Measurements from ENCODE around the gene SLCO4A1. TPM values are rescaled to one million over a fixed set of nuclear protein-coding genes. Genes with fewer than 3 reads are reported as not detected.
A peak's percentile ranks its signal among the peaks of the same experiment; 100 is the strongest.

Gene SLCO4A1
- total RNA-seq, 1 experiment from 2014 or later, result 161 TPM

DNA sequence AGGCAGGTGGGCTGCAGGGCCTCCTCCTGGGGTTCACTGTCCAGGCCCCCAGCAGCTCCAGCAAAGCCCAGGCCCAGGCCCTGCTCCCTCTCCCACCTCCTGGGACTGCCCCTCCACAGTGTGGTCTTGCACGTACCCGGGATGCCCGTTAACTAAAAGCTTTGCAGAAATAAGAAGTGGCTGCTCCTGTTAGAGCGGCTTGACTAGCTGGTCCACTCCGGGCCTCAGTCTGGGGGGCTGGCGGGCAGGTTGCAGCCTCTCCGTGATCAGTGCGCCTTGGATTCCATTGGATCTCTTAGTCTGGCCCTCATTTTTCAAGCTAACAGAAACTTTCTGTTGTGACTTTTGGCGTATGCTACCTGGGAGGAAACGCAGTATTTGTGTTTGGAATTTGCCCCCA is 26.9 kb downstream of the SLCO4A1 start:
- no TSS peak for BruUV-seq (replicated peaks)

GRCh38 chr20:62670156-62670555 is 27.9 kb downstream of the SLCO4A1 start:
- H3F3A ChIP-seq (ENCODE audit: low read length, unreplicated experiment), result no peaks in the 10 kb centered on the region
- TF ChIP-seq EZH2phosphoT487 (IDR thresholded peaks at IDR 0.05; ENCODE audit: borderline replicate concordance, low read length), result no peak
- no peak for TF ChIP-seq CTCF (conservative IDR thresholded peaks at IDR 0.05; ENCODE audit: low read depth, low read length)
- TF ChIP-seq EZH2 (IDR thresholded peaks at IDR 0.05; ENCODE audit: low read length, unreplicated experiment), result no peak
- no peaks in the 10 kb centered on the region for H4K20me1 ChIP-seq (ENCODE audit: low read length)
- TSS peak; percentile 5 for BruUV-seq (replicated peaks)
- H3K9me3 ChIP-seq (ENCODE audit: low read length), result no peaks in the 10 kb centered on the region
- no peaks in the 10 kb centered on the region for H3K27me3 ChIP-seq (ENCODE audit: low read length)
- ATAC-seq, result no peak
- no peak overlapping the region for H2AFZ ChIP-seq (ENCODE audit: low read length)
- H3K27ac ChIP-seq (ENCODE audit: low read length), result no peak overlapping the region
- no peak overlapping the region for H3K4me2 ChIP-seq (ENCODE audit: low read length)
- intact Hi-C loops (cut with micrococcal nuclease), result no loop called here
- H3K9me2 ChIP-seq (replicated peaks; ENCODE audit: low read length), result no peaks in the 10 kb centered on the region
- no peak overlapping the region for H3K4me3 ChIP-seq (ENCODE audit: low read length)
- H3K36me3 ChIP-seq (ENCODE audit: low read depth, low read length), result peaks cover 40% of the 10 kb centered on the region
- no peak overlapping the region for H3K9ac ChIP-seq (ENCODE audit: low read length)
- H3K79me2 ChIP-seq (ENCODE audit: low read length), result no peaks in the 10 kb centered on the region
- ChIA-PET POLR2A (ENCODE audit: unreplicated experiment) (no interaction called here), CTCF (no interaction called here)
- peaks cover 15% of the 10 kb centered on the region; the same call in 1 of the 2 replicates for H3K4me1 ChIP-seq (ENCODE audit: insufficient read depth, low read length)
- DNase-seq, result no peak

More for the DNA sequence above, 26.9 kb downstream of the SLCO4A1 start:
- no peak for ATAC-seq
- POLR2A ChIA-PET (ENCODE audit: unreplicated experiment), result no interaction called here
- Histone ChIP-seq H3K4me1 (ENCODE audit: insufficient read depth, low read length) (peaks cover 13% of the 10 kb centered on the region; the same call in 1 of the 2 replicates), H3K27ac (ENCODE audit: low read length) (no peak overlapping the region), H3K4me3 (ENCODE audit: low read length) (no peak overlapping the region), H3K4me2 (ENCODE audit: low read length) (no peak overlapping the region), H3K9me2 (replicated peaks; ENCODE audit: low read length) (no peaks in the 10 kb centered on the region), H2AFZ (ENCODE audit: low read length) (no peak overlapping the region), H4K20me1 (ENCODE audit: low read length) (no peaks in the 10 kb centered on the region), H3K27me3 (ENCODE audit: low read length) (no peaks in the 10 kb centered on the region), H3K79me2 (ENCODE audit: low read length) (no peaks in the 10 kb centered on the region), H3F3A (ENCODE audit: low read length, unreplicated experiment) (no peaks in the 10 kb centered on the region), H3K9me3 (ENCODE audit: low read length) (no peaks in the 10 kb centered on the region), H3K9ac (ENCODE audit: low read length) (no peak overlapping the region), H3K36me3 (ENCODE audit: low read depth, low read length) (peaks cover 40% of the 10 kb centered on the region)
- CTCF ChIA-PET, result interaction anchor here (0.6 kb wide), 1 partner anchor 122 kb away, joined by 3 read pairs; no protein-coding TSS in a partner anchor
- intact Hi-C loops (cut with micrococcal nuclease), result no loop called here
- DNase-seq, result no peak
- TF ChIP-seq EZH2 (IDR thresholded peaks at IDR 0.05; ENCODE audit: low read length, unreplicated experiment), result no peak
- no peak for TF ChIP-seq CTCF (conservative IDR thresholded peaks at IDR 0.05; ENCODE audit: low read depth, low read length)
- no peak for TF ChIP-seq EZH2phosphoT487 (IDR thresholded peaks at IDR 0.05; ENCODE audit: borderline replicate concordance, low read length)

- ChIA-PET CTCF (no interaction called here), POLR2A (ENCODE audit: unreplicated experiment) (no interaction called here)
- ATAC-seq (no peak), DNase-seq (no peak)
- no peak overlapping the region for H3K4me3 ChIP-seq (ENCODE audit: low read length)
- H4K20me1 ChIP-seq (ENCODE audit: low read length), result no peaks in the 10 kb centered on the region
- H2AFZ ChIP-seq (ENCODE audit: low read length), result no peak overlapping the region
- H3K27me3 ChIP-seq (ENCODE audit: low read length), result no peaks in the 10 kb centered on the region
- H3K79me2 ChIP-seq (ENCODE audit: low read length), result no peaks in the 10 kb centered on the region
- no peak overlapping the region for H3K27ac ChIP-seq (ENCODE audit: low read length)
- no TSS peak for BruUV-seq (replicated peaks)
- TF ChIP-seq EZH2phosphoT487 (IDR thresholded peaks at IDR 0.05; ENCODE audit: borderline replicate concordance, low read length), result no peak
- no peak for TF ChIP-seq EZH2 (IDR thresholded peaks at IDR 0.05; ENCODE audit: low read length, unreplicated experiment)
- no peak for TF ChIP-seq CTCF (conservative IDR thresholded peaks at IDR 0.05; ENCODE audit: low read depth, low read length)
- peaks cover 40% of the 10 kb centered on the region for H3K36me3 ChIP-seq (ENCODE audit: low read depth, low read length)
- peaks cover 21% of the 10 kb centered on the region; the same call in 1 of the 2 replicates for H3K4me1 ChIP-seq (ENCODE audit: insufficient read depth, low read length)
- intact Hi-C loops (cut with micrococcal nuclease), result no loop called here
- H3K9ac ChIP-seq (ENCODE audit: low read length), result no peak overlapping the region
- H3K9me3 ChIP-seq (ENCODE audit: low read length), result no peaks in the 10 kb centered on the region
- no peaks in the 10 kb centered on the region for H3K9me2 ChIP-seq (replicated peaks; ENCODE audit: low read length)
- H3F3A ChIP-seq (ENCODE audit: low read length, unreplicated experiment), result no peaks in the 10 kb centered on the region
- H3K4me2 ChIP-seq (ENCODE audit: low read length), result no peak overlapping the region
These were observed 28.7 kb downstream of the SLCO4A1 start for GRCh38 chr20:62670998-62671397.
